T-helper 22 cell (primary cell): ENCODE measurements around the gene YEATS4.

Source experiments
- DNase-seq: peaks from one replicate; pipeline ENCODE4 v3.0.0-alpha.2; 2020; ENCODE audit warnings: low read depth

The YEATS4 gene

DNA sequence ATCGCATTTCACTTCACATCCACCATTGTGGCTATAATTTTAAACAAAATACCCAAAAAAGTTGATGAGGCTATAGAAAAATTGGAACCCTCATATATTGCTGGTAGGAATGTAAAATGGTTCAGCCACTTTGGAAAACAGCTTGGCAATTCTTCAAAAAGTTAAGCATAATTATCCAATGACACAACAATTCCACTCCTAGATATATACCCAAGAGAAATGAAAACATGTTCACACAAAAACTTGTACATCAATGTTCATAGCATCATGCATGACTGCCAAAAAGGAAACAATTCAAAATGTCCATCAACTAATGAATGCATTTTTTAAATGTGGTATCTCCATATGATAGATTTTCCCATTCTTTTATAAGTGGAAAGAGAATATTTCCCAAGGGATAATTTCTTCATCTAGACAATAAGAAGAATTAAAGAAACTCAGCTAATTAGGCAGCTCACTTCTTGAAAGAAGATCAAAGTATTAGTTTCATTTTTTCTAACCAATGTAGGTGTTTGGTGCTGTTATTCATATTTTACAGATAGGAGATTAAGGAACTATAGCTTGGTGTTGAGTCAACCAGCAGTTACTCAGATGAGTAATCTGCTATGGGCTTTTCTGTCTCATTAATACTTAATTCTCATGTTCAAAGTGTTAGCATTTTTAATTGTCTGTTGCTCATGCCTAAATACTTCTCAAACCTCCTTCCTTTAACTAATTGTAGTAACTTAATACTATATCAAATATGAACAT, 32.8 kb downstream of the YEATS4 start:
- DNase-seq = no peak

- no peak for DNase-seq
Observed at GRCh38 chr12:69396041-69396440, 36.5 kb downstream of the YEATS4 start.

- DNase-seq = no peak
Observed at GRCh38 chr12:69396963-69397362, 37.4 kb downstream of the YEATS4 start.

- DNase-seq = no peak
Observed at GRCh38 chr12:69397978-69398377, 38.4 kb downstream of the YEATS4 start.

GRCh38 chr12:69401940-69402339, 42.4 kb downstream of the YEATS4 start:
- no peak for DNase-seq

- DNase-seq = no peak
Observed at GRCh38 chr12:69404851-69405565, 45.5 kb downstream of the YEATS4 start.

GRCh38 chr12:69405566-69405865, 46.0 kb downstream of the YEATS4 start:
- no peak for DNase-seq

- DNase-seq = no peak
Observed at GRCh38 chr12:69406217-69406616, 46.7 kb downstream of the YEATS4 start.

- DNase-seq = no peak
Observed at GRCh38 chr12:69410571-69410970, 51.0 kb downstream of the YEATS4 start.

DNA sequence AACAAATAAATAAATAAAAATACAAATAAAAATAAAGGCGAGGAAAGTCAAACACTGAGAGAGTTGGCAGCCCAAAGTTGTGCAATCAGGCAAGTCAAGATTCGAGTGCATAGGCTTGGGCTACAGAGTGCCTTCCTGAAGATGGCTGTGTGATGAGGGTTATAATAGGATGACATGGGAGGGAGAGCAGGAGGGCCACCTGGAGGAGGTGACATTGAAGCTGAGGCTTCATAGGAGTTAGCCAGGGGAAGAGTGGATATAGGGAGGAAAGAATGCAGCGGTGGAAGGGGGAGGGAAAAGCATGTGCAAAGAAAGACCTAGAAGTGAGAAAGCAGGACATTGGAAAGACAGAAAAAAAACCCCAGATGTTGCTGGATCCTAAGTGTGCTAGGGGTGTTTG, 53.1 kb downstream of the YEATS4 start:
- DNase-seq = no peak

- DNase-seq = no peak
Observed at GRCh38 chr12:69415471-69416275, 56.1 kb downstream of the YEATS4 start.

- no peak for DNase-seq
Observed at GRCh38 chr12:69417231-69417630, 57.7 kb downstream of the YEATS4 start.

DNA sequence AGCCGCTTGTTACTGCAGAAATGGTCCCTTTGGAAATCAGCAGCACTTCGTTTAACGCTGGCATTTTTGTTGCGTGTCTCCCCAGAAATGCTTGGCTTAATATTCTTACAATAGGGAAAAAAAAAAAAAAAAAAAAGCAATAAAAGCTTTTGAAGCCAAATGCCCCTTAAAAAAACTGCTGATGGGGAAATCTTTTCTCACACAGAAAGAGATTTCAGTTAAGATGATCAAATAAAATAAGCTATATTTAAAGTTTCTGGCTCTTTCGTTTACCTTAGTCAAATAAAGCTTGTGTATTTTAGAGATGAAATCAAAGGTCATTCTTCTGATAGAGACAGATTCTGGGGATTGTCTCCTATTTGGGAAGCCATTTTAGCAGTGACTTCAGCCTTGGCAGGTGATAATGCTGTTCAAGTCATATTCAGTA, 58.2 kb downstream of the YEATS4 start:
- no peak for DNase-seq

GRCh38 chr12:69419701-69420100, 60.2 kb downstream of the YEATS4 start:
- no peak for DNase-seq

DNA sequence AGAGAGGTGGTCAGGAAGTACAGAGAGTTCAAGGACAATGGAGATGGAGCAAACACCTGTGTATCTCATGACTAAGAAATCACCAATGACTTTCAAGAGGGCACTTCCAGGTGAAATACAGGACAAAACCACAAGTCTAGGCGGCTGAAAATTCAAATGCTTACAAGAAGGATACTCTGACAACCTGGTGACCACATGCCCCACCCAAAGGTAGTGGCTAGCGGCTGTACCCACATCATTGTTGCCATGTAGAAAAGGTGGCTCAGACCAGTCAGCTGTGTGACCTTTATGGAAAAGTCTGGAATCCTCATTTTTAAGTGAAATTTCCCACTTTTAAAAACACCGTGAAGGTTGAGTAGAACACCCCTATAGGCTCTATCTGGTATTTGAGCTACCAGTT, 62.0 kb downstream of the YEATS4 start:
- no peak for DNase-seq

DNA sequence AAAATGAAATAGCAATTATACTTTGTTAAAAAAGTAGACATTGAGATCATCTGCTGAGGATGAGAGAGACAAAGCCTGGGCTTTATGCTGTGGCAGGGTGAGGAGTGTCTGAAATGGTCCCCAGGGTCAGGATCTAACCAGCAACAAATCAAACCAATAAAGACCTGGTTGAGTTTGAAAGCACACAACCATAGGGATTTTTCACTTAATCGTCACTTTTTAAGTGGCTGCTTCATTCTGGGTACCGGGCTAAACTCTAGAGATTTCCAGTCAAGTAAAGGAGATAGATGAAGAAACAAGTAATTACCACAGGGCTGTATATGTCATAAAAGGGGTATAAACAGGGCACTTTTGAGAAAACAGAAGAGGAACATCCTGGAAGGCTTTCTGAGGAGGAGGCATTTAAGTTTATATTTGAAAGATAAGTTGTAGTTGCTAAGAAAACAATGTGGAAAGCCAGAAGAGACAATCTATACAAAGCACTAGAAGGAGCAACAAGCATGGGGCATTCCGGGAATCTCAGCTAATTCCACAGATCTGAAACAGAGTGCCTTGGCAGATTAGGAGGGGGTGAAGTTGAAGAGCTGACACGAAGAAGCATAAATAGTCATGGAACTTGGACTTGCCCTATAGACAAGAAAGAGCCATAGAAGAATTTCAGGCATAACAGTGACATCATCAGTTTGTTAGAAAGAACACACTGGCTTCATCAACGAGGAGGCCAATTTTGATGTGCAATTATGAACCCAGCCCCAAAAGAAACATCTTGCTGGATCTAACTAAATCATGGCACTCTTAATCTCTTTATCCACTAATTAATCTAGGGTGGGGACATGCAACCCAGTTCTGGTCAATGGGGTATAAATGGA, 63.7 kb downstream of the YEATS4 start:
- DNase-seq = no peak

DNA sequence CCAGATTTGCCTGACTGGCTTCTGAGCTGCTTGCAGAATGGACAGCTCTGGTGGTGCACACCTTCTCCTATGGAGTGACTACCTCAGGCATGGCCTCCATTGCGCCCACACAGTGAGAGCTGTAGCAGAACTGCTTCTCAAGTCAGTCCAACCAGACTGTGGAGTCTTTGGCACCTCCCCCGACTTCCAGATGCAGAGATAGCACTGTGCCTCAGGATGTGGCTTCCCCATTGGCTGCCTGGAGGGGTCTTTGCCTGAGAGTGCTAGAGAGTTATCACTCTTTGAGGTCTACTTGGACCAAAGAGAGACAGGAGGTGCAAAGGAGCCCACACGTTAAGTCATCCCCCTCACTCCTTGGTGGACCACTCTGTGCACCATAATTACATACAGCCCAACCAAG, 65.9 kb downstream of the YEATS4 start:
- DNase-seq = no peak

- no peak for DNase-seq
Observed at GRCh38 chr12:69428351-69429073, 69.0 kb downstream of the YEATS4 start.

DNA sequence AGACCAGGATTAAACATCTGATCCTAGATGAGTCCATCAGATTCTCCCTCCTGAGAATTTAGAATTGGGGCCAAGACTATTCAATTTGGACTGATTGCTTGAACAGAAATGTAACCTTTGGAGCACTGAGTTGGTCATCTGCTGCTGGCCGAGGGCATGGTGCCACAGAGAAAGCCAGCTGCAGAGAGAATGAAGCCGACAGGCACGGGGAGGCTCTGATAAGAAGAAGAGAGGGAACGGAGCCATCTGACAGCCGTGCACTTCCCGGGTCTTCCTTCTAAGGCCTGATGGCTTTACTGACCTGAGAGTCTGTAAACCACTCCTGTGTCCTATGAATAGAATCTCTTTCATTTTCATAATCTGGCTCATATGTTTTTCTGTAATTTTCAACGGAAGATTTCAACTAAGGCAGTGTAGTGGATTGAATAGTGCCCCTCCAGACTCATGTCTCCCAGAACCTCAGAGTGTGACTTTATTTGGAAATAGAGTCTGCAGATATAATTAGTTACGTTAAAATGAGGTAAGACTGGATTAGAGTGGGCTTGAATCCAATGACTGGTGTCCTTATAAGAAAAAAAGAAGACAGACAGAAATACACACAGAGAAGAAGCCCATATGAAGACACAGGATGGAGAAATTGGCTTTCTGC, 71.5 kb downstream of the YEATS4 start:
- DNase-seq = no peak

DNA sequence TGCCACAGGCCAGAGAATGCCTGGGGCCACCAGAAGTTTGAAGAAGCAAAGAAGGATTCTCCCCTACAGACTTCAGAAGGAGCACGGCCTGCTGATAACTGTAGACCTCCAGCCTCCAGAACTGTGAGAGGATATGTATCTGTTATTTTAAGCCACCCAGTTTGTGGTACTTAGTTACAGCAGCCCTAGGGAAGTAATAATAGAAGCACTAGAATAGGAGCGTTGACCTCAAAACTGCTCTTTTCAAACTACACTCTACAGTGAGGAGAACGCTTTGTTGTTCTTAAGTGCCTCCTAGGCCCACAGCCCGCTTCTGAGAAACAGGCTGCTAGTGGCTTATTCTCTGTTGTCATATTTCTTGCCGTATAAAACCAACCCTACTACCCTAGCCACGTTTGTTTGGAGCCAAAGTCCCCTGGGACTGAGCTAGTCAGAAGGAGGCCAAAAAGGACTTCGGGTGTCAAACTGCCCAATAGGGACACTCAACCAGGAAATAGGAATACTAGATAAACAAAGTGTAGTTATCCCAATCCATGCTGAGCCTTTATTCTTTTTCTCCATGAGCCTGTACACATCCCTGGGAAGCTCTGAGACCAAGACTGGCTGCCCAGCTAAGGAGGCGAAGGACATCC, 72.2 kb downstream of the YEATS4 start:
- DNase-seq = no peak
